ENCODE measurements around the gene RRP8. TPM values are rescaled to one million over a fixed set of nuclear protein-coding genes. Genes with fewer than 3 reads are reported as not detected.

RRP8 gene
- total RNA-seq, 1 experiment from 2014 or later, result 10.1 TPM

DNA sequence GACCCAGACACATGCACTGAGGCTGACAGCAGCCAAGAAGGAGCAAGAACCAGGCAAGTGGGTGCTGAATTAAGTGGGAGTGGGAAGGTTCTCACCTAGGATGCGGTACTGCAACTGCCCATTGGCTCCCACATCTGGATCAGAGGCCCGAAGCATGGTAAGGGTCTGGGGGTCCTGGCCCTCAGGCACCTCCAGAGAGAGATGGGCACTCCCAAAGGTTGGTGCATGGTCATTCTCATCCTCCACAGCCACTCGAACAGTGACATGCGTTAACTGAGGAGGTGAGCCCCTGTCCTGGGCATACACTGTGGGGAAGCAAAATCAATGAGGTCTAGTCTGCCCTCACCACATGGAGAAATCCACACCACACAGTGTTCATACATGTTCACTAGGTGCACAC lies 25.1 kb upstream of the RRP8 start:
- POLR2A ChIA-PET (ENCODE audit: unreplicated experiment), result no interaction called here
- Histone ChIP-seq H3K9me3 (ENCODE audit: insufficient read depth, low read depth) (no peaks in the 10 kb centered on the region), H3K9me2 (ENCODE audit: insufficient read depth) (no peaks in the 10 kb centered on the region), H3K36me3 (ENCODE audit: low read depth) (no peaks in the 10 kb centered on the region), H4K20me1 (ENCODE audit: insufficient read depth) (no peaks in the 10 kb centered on the region), H3K4me2 (no peak overlapping the region), H3K27me3 (ENCODE audit: insufficient read depth, low read depth) (no peaks in the 10 kb centered on the region), H2AFZ (no peak overlapping the region), H3K79me2 (ENCODE audit: low read depth) (no peaks in the 10 kb centered on the region), H3F3A (ENCODE audit: insufficient read depth, low read depth) (no peaks in the 10 kb centered on the region), H3K4me1 (replicated peaks; ENCODE audit: insufficient read depth) (no peaks in the 10 kb centered on the region), H3K27ac (no peak overlapping the region), H3K4me3 (no peak overlapping the region)
- intact Hi-C loops (cut with micrococcal nuclease; ENCODE audit: unreplicated experiment), result no loop called here
- CTCF ChIA-PET, result no interaction called here
- no TSS peak for BruUV-seq (replicated peaks)
- no peak for DNase-seq
- TF ChIP-seq, protein P1, sequence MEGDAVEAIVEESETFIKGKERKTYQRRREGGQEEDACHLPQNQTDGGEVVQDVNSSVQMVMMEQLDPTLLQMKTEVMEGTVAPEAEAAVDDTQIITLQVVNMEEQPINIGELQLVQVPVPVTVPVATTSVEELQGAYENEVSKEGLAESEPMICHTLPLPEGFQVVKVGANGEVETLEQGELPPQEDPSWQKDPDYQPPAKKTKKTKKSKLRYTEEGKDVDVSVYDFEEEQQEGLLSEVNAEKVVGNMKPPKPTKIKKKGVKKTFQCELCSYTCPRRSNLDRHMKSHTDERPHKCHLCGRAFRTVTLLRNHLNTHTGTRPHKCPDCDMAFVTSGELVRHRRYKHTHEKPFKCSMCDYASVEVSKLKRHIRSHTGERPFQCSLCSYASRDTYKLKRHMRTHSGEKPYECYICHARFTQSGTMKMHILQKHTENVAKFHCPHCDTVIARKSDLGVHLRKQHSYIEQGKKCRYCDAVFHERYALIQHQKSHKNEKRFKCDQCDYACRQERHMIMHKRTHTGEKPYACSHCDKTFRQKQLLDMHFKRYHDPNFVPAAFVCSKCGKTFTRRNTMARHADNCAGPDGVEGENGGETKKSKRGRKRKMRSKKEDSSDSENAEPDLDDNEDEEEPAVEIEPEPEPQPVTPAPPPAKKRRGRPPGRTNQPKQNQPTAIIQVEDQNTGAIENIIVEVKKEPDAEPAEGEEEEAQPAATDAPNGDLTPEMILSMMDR (conservative IDR thresholded peaks at IDR 0.05), result no peak
- TF ChIP-seq EZH2 (IDR thresholded peaks at IDR 0.05; ENCODE audit: low read depth), result no peak

DNA sequence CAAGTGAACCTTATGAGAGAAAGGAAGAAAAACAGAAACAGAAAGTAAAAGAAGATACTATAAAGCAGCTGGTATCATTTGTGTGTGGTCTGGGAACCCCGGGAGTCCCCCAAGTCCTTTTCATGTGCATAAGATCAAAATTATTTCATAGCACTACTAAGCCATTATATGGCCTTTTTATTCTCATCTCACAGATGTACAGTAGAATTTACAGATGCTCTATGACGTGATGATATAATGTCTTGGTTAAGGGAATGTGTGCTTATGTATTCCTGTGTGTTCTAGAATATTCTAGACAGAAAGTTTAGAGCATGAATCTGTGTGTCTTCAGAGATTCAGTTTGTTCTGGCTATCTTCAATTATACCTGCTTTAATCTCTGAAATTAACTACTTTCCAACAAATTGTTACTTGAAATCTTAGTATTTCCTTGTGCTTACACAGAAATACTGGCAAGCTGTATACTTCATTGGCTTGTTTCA lies 24.4 kb upstream of the RRP8 start:
- no peak for DNase-seq
- Histone ChIP-seq H3K9me2 (ENCODE audit: insufficient read depth) (no peaks in the 10 kb centered on the region), H3K4me1 (replicated peaks; ENCODE audit: insufficient read depth) (no peaks in the 10 kb centered on the region), H2AFZ (no peak overlapping the region), H4K20me1 (ENCODE audit: insufficient read depth) (no peaks in the 10 kb centered on the region), H3K27ac (no peak overlapping the region), H3K27me3 (ENCODE audit: insufficient read depth, low read depth) (no peaks in the 10 kb centered on the region), H3K4me2 (no peak overlapping the region), H3K36me3 (ENCODE audit: low read depth) (no peaks in the 10 kb centered on the region), H3F3A (ENCODE audit: insufficient read depth, low read depth) (no peaks in the 10 kb centered on the region), H3K4me3 (no peak overlapping the region), H3K79me2 (ENCODE audit: low read depth) (no peaks in the 10 kb centered on the region), H3K9me3 (ENCODE audit: insufficient read depth, low read depth) (no peaks in the 10 kb centered on the region)
- BruUV-seq (replicated peaks), result no TSS peak
- ChIA-PET POLR2A (ENCODE audit: unreplicated experiment) (interaction anchor here (0.5 to 0.7 kb wide), 2 partner anchors 11 to 16 kb away, joined by 3 to 11 read pairs; partner anchors contain the start of gene TAF10), CTCF (no interaction called here)
- TF ChIP-seq EZH2 (IDR thresholded peaks at IDR 0.05; ENCODE audit: low read depth), result no peak
- TF ChIP-seq, protein P1 (conservative IDR thresholded peaks at IDR 0.05), result no peak
- intact Hi-C loops (cut with micrococcal nuclease; ENCODE audit: unreplicated experiment), result no loop called here

DNA sequence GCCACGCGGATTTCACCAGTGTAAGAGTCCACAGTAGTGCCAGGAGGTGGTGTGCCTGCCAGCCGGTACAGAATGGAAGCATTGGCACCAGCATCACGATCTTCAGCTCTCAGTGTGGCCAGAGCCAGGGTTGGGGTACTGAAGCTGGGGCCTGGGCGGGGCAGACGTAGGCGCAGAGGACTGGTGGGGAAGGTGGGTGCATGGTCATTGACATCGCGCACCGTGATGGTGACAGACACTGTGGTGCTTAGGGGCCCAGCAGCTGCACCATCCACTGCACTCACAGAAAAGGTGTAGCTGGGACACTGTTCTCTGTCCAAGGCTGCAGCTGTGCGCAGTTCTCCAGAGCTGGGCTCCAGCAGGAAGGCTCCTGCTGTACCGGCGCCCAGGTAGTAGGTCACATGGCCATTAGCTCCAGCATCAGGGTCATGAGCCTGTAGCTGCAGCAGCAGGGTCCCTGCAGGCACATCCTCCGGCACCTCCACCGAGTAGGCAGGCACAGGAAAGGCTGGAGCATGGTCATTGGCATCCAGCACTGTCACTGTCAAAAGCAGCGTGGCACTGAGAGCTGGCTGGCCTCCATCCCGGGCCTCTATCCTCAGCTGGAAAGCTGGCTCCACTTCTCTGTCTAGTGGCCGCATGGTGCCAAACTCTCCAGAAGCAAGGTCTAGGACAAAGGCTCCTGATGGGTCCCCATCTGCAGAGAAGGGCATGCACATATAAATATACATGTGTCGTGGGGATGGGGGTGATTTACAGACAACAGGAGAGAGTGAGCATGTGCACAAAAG lies 23.8 kb upstream of the RRP8 start:
- Histone ChIP-seq H3K79me2 (ENCODE audit: low read depth) (no peaks in the 10 kb centered on the region), H3K27ac (no peak overlapping the region), H3K9me3 (ENCODE audit: insufficient read depth, low read depth) (no peaks in the 10 kb centered on the region), H2AFZ (no peak overlapping the region), H3F3A (ENCODE audit: insufficient read depth, low read depth) (no peaks in the 10 kb centered on the region), H3K4me3 (no peak overlapping the region), H3K36me3 (ENCODE audit: low read depth) (no peaks in the 10 kb centered on the region), H3K4me2 (no peak overlapping the region), H4K20me1 (ENCODE audit: insufficient read depth) (no peaks in the 10 kb centered on the region), H3K4me1 (replicated peaks; ENCODE audit: insufficient read depth) (no peaks in the 10 kb centered on the region), H3K27me3 (ENCODE audit: insufficient read depth, low read depth) (no peaks in the 10 kb centered on the region), H3K9me2 (ENCODE audit: insufficient read depth) (no peaks in the 10 kb centered on the region)
- CTCF ChIA-PET, result no interaction called here
- BruUV-seq (replicated peaks), result no TSS peak
- intact Hi-C loops (cut with micrococcal nuclease; ENCODE audit: unreplicated experiment), result no loop called here
- DNase-seq, result no peak
- POLR2A ChIA-PET (ENCODE audit: unreplicated experiment), result interaction anchor here (0.5 to 0.7 kb wide), 2 partner anchors 12 to 15 kb away, joined by 3 to 11 read pairs; partner anchors contain the start of gene TAF10
- no peak for TF ChIP-seq EZH2 (IDR thresholded peaks at IDR 0.05; ENCODE audit: low read depth)
- TF ChIP-seq, protein P1 (conservative IDR thresholded peaks at IDR 0.05), result no peak
